SU-DHL-6 (cell line): ENCODE data around the gene THAP5.
"Not testable (repeated sequence)": the region's sequence is repeated elsewhere in the genome, so short reads cannot be mapped to it uniquely, and the experiment has no call there.

ENCODE experiments used
- H2AFZ ChIP-seq: fragments of 200-600 bp; sonication (generic); 2 replicates; pipeline ENCODE4 v1.6.1; 2014; ENCODE audit warnings: low read depth, mild to moderate bottlenecking, moderate library complexity, mixed read lengths, antibody characterized with exemption, low read length; ENCODE audit not compliant: severe bottlenecking
- H3F3A ChIP-seq: fragments of 200-600 bp; shearing (Covaris generic); 2 replicates; pipeline ENCODE4 v1.6.0; 2016; ENCODE audit warnings: antibody characterized with exemption, mild to moderate bottlenecking; ENCODE audit not compliant: insufficient read depth
- H3K27ac ChIP-seq: fragments of 200-600 bp; sonication (generic); 2 replicates; pipeline ENCODE4 v1.5.1; 2016; ENCODE audit warnings: low read depth, mild to moderate bottlenecking, low read length, moderate library complexity, mixed read lengths
- H3K27me3 ChIP-seq: fragments of 200-600 bp; sonication (generic), shearing (Covaris generic); 2 replicates; pipeline ENCODE4 v1.6.0; 2014; ENCODE audit warnings: mild to moderate bottlenecking, low read length
- H3K36me3 ChIP-seq: fragments of 200-600 bp; sonication (generic); 2 replicates; pipeline ENCODE4 v1.6.1; 2014; ENCODE audit warnings: mild to moderate bottlenecking, low read length, mixed read lengths
- H3K4me2 ChIP-seq: fragments of 300-600, 200-600 bp; shearing (Covaris generic), sonication (generic); 2 replicates; pipeline ENCODE4 v1.6.0; 2014; ENCODE audit warnings: low read length, low read depth, mild to moderate bottlenecking; ENCODE audit not compliant: poor library complexity, severe bottlenecking
- H3K4me3 ChIP-seq: fragments of 200-600 bp; sonication (generic); 2 replicates; pipeline ENCODE4 v1.5.1; 2014; ENCODE audit warnings: antibody characterized with exemption, low read length, mild to moderate bottlenecking, mixed read lengths; ENCODE audit not compliant: insufficient read depth, poor library complexity, severe bottlenecking
- H3K79me2 ChIP-seq: fragments of 200-600 bp; sonication (generic); 2 replicates; pipeline ENCODE4 v1.6.1; 2014; ENCODE audit warnings: mild to moderate bottlenecking, low read length, moderate library complexity; ENCODE audit not compliant: insufficient read depth
- H3K9ac ChIP-seq: fragments of 200-600 bp; sonication (generic); 2 replicates; pipeline ENCODE4 v1.7.0; 2014; ENCODE audit warnings: mild to moderate bottlenecking, low read length
- H3K9me2 ChIP-seq: fragments of 200-600 bp; sonication (generic); replicated peaks from 2 replicates; pipeline ENCODE4 v1.6.1; 2014; ENCODE audit warnings: low read length; ENCODE audit not compliant: insufficient read depth
- H3K9me3 ChIP-seq: fragments of 200-600 bp; sonication (generic); 2 replicates; pipeline ENCODE4 v1.6.1; 2014; ENCODE audit warnings: low read length, mixed read lengths; ENCODE audit not compliant: insufficient read depth
- H4K20me1 ChIP-seq: fragments of 200-600 bp; sonication (generic); 2 replicates; pipeline ENCODE4 v1.6.1; 2014; ENCODE audit warnings: low read depth, mild to moderate bottlenecking, antibody characterized with exemption, low read length, moderate library complexity, mixed read lengths
- CTCF ChIP-seq: fragments of 200-600 bp; sonication (generic); IDR thresholded peaks from one replicate; pipeline ENCODE4 v1.5.1; 2017; ENCODE audit warnings: antibody characterized with exemption, mild to moderate bottlenecking, low read length, moderate library complexity; ENCODE audit not compliant: insufficient read depth, poor library complexity, severe bottlenecking
- EZH2phosphoT487 ChIP-seq: fragments of 200-600 bp; sonication (generic), shearing (Covaris generic); conservative IDR thresholded peaks from 2 replicates; pipeline ENCODE4 v1.6.1; 2018; ENCODE audit warnings: mild to moderate bottlenecking, antibody characterized with exemption, low read length, moderate library complexity, mixed read lengths

The THAP5 gene

GRCh38 chr7:108541478-108541877 lies 28.0 kb downstream of the THAP5 start:
- H2AFZ ChIP-seq = no peak overlapping the region
- no peak for TF ChIP-seq CTCF
- no peak for TF ChIP-seq EZH2phosphoT487
- H3K9me3 ChIP-seq = no peaks in the 10 kb centered on the region
- no peaks in the 10 kb centered on the region for H3K36me3 ChIP-seq
- no peaks in the 10 kb centered on the region for H3K79me2 ChIP-seq
- H3K9ac ChIP-seq = no peak overlapping the region
- no peak overlapping the region for H3K4me3 ChIP-seq
- H3K27me3 ChIP-seq = no peaks in the 10 kb centered on the region
- no peaks in the 10 kb centered on the region for H3F3A ChIP-seq
- H3K9me2 ChIP-seq = no peaks in the 10 kb centered on the region
- no peak overlapping the region for H3K4me2 ChIP-seq
- H3K27ac ChIP-seq = no peak overlapping the region
- no peaks in the 10 kb centered on the region for H4K20me1 ChIP-seq

GRCh38 chr7:108538685-108539084 lies 30.8 kb downstream of the THAP5 start:
- H3K4me3 ChIP-seq, H3K4me2 ChIP-seq, H3K36me3 ChIP-seq, H3K9me3 ChIP-seq, H3F3A ChIP-seq, H4K20me1 ChIP-seq, H3K27ac ChIP-seq, H3K9me2 ChIP-seq, H3K27me3 ChIP-seq, H3K79me2 ChIP-seq, H2AFZ ChIP-seq, H3K9ac ChIP-seq: not testable (repeated sequence)

GRCh38 chr7:108538236-108538635 lies 31.3 kb downstream of the THAP5 start:
- H3K79me2 ChIP-seq, H3K9ac ChIP-seq, H3K4me2 ChIP-seq, H3K4me3 ChIP-seq, H2AFZ ChIP-seq, H3K36me3 ChIP-seq, H3K27ac ChIP-seq, H3K27me3 ChIP-seq, H3K9me3 ChIP-seq, H4K20me1 ChIP-seq, H3F3A ChIP-seq, H3K9me2 ChIP-seq: not testable (repeated sequence)

- Histone ChIP-seq H3K36me3 (no peaks in the 10 kb centered on the region), H3K4me3 (no peak overlapping the region), H3K27ac (no peak overlapping the region), H2AFZ (no peak overlapping the region), H3K27me3 (no peaks in the 10 kb centered on the region), H3K79me2 (no peaks in the 10 kb centered on the region), H4K20me1 (no peaks in the 10 kb centered on the region), H3K9me3 (no peaks in the 10 kb centered on the region), H3K4me2 (no peak overlapping the region), H3K9ac (no peak overlapping the region), H3K9me2 (no peaks in the 10 kb centered on the region), H3F3A (no peaks in the 10 kb centered on the region)
- TF ChIP-seq EZH2phosphoT487 (no peak), CTCF (no peak)
Observed at GRCh38 chr7:108537229-108537628, 32.3 kb downstream of the THAP5 start.
